CD4-positive, CD25-positive, alpha-beta regulatory T cell (primary cell): ENCODE measurements around the gene LKAAEAR1. TPM values are rescaled to one million over a fixed set of nuclear protein-coding genes. Genes with fewer than 3 reads are reported as not detected.

Source experiments
- ATAC-seq, 2 donors: fragments of 150-1000 bp; cut with Tn5 transposase; one replicate each; pipeline ENCODE4 v1.10.0; 2021; ENCODE audit warnings: low read depth in 2 of 2, moderate number of reproducible peaks in 2 of 2, moderate library complexity in 1 of 2
- DNase-seq, 3 donors: peaks; one replicate each; pipeline versions ENCODE4 v3.0.0 to v3.0.0-alpha.2; 2012 to 2022; ENCODE audit warnings: mixed read lengths in 1 of 3
- H3K27ac ChIP-seq: one replicate; pipeline ENCODE4 v1.7.0; 2013; ENCODE audit warnings: mild to moderate bottlenecking, low read length; ENCODE audit not compliant: insufficient read depth, poor library complexity, severe bottlenecking
- H3K27me3 ChIP-seq: one replicate; pipeline ENCODE4 v1.7.0; 2013; ENCODE audit warnings: low read length; ENCODE audit not compliant: control insufficient read depth, insufficient read depth
- H3K36me3 ChIP-seq: one replicate; pipeline ENCODE4 v1.7.0; 2013; ENCODE audit warnings: mild to moderate bottlenecking, low read length, moderate library complexity; ENCODE audit not compliant: control insufficient read depth, insufficient read depth
- H3K4me1 ChIP-seq: 2 replicates; pipeline ENCODE4 v1.7.0; 2013; ENCODE audit warnings: mild to moderate bottlenecking, low read length; ENCODE audit not compliant: insufficient read depth, control insufficient read depth, poor library complexity, severe bottlenecking
- H3K4me3 ChIP-seq: one replicate; pipeline ENCODE4 v1.7.0; 2013; ENCODE audit warnings: low read depth, mild to moderate bottlenecking, low read length, moderate library complexity
- H3K9me3 ChIP-seq, 2 experiments: 1 replicate in 1 of 2; 2 replicates in 1 of 2; pipeline ENCODE4 v1.7.0; 2013; ENCODE audit warnings: low read length in 2 of 2, mild to moderate bottlenecking in 1 of 2, moderate library complexity in 1 of 2; ENCODE audit not compliant: control insufficient read depth in 2 of 2
- H3K27ac Mint-ChIP-seq, 3 donors: one replicate each; pipeline ENCODE4 v1.8.0; 2020 to 2022; ENCODE audit warnings: mild to moderate bottlenecking in 3 of 3, mixed read lengths in 3 of 3, moderate library complexity in 2 of 3
- H3K27me3 Mint-ChIP-seq: one replicate; pipeline ENCODE4 v1.8.0; 2022; ENCODE audit warnings: mild to moderate bottlenecking, mixed read lengths
- H3K36me3 Mint-ChIP-seq: one replicate; pipeline ENCODE4 v1.8.0; 2020; ENCODE audit warnings: mixed read lengths
- H3K4me1 Mint-ChIP-seq, 4 donors: one replicate each; pipeline ENCODE4 v1.8.0; 2020 to 2022; ENCODE audit warnings: mixed read lengths in 4 of 4, mild to moderate bottlenecking in 1 of 4
- H3K4me3 Mint-ChIP-seq, 4 donors: one replicate each; pipeline ENCODE4 v1.8.0; 2020 to 2022; ENCODE audit warnings: mild to moderate bottlenecking in 4 of 4, mixed read lengths in 4 of 4, moderate library complexity in 3 of 4
- H3K9me3 Mint-ChIP-seq, 7 donors: one replicate each; pipeline ENCODE4 v1.8.0; 2020 to 2022; ENCODE audit warnings: mixed read lengths in 7 of 7, mild to moderate bottlenecking in 3 of 7, moderate library complexity in 2 of 7
- polyA plus RNA-seq, 4 donors: library from polyadenylated mRNA; unstranded; fragments of 300-500 nt; fragmentation: Illumina TruSeq; gene quantifications; one replicate each; pipeline ENCODE4 v1.2.3, GENCODE V29; 2021
- total RNA-seq: library from RNA; stranded (reverse); gene quantifications from one replicate; pipeline ENCODE4 v1.2.3, GENCODE V29; 2022

The LKAAEAR1 gene
- total and polyA plus RNA-seq, 5 donors from 2014 or later: 0.42 to 1.4 TPM; not detected in 3

GRCh38 chr20:64064145-64064698 is 20.0 kb downstream of the LKAAEAR1 start:
- no peaks in the 10 kb centered on the region for H3K27me3 Mint-ChIP-seq
- H3K27me3 ChIP-seq: no peaks in the 10 kb centered on the region
- H3K9me3 ChIP-seq: no peaks in the 10 kb centered on the region
- H3K9me3 Mint-ChIP-seq: no peaks in the 10 kb centered on the region
- H3K36me3 Mint-ChIP-seq: no peaks in the 10 kb centered on the region
- ATAC-seq: no peak
- no peak for DNase-seq
- H3K27ac ChIP-seq: no peak overlapping the region
- no peaks in the 10 kb centered on the region for H3K36me3 ChIP-seq
- H3K27ac Mint-ChIP-seq: peak overlapping the region; percentile 65 to 94 (median 88)
- H3K4me3 ChIP-seq: no peak overlapping the region
- H3K4me1 Mint-ChIP-seq: peaks cover 0 to 52% (median 17%) of the 10 kb centered on the region in 4 donors
- peaks cover 47% of the 10 kb centered on the region for H3K4me1 ChIP-seq
- peak overlapping the region; percentile 78 to 89 (median 87) for H3K4me3 Mint-ChIP-seq

GRCh38 chr20:64063389-64064144 is 20.6 kb downstream of the LKAAEAR1 start:
- Mint-ChIP-seq H3K36me3 (no peaks in the 10 kb centered on the region), H3K27me3 (no peaks in the 10 kb centered on the region), H3K4me1 (peaks cover 0 to 53% (median 17%) of the 10 kb centered on the region in 4 donors), H3K4me3 (peak overlapping the region; percentile 78 to 89 (median 87)), H3K9me3 (no peaks in the 10 kb centered on the region), H3K27ac (peak overlapping the region; percentile 65 to 94 (median 88))
- no peak for DNase-seq
- Histone ChIP-seq H3K36me3 (no peaks in the 10 kb centered on the region), H3K27me3 (no peaks in the 10 kb centered on the region), H3K27ac (no peak overlapping the region), H3K4me1 (peaks cover 46% of the 10 kb centered on the region), H3K9me3 (no peaks in the 10 kb centered on the region), H3K4me3 (no peak overlapping the region)
- no peak for ATAC-seq

DNA sequence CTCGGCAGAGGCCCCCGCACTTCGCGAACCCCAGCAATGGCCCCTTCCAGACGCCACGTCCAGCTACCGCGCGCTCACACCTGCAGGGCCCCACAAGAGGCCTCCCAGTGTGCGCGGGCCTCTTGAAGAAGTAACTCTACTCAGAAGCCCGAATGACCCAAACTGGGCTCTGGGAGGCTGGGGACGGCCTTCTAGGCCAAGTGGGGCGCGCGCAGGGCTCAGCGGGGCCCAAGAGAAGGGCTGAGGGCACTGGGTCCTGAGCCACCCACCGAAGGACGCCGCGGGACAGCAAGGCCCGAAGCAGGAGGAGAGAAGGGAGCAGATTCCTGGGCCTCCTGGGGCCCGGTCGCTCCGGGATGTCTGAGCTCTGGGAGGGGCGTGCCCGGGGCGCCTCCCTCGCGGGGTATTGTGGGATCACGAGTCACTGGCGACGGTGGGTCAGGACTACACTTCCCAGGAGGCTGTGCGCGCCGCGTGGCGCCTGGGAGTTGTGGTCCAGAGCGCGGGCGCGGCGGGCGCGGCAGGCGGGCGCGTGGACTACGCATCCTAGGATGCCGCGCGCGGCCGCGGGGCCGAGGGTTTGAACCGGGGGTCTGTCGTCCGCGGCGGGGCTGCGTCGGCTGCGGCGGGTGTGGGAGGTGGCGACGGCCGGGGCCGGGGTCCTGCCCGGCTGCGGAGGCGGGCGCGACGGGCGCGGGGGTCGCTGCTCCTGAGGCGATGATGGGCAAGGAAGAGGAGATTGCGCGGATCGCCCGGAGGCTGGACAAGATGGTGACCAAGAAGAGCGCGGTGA is 21.4 kb downstream of the LKAAEAR1 start, which contains the start of gene TCEA2:
Gene TCEA2, plus strand, starts transcription at position 603 of the 793 bp plus-strand sequence. Its CDS starts 115 bp downstream, at position 718.
- Mint-ChIP-seq H3K4me3 (peak within 1 kb of the TSS; percentile 78 to 89 (median 87)), H3K4me1 (peaks cover 0 to 50% (median 21%) of the 10 kb centered on the region in 4 donors), H3K36me3 (no peaks in the 10 kb centered on the region), H3K27me3 (no peaks in the 10 kb centered on the region), H3K27ac (peak within 1 kb of the TSS; percentile 65 to 94 (median 88)), H3K9me3 (no peaks in the 10 kb centered on the region)
- Histone ChIP-seq H3K4me1 (peaks cover 50% of the 10 kb centered on the region), H3K9me3 (no peaks in the 10 kb centered on the region), H3K36me3 (no peaks in the 10 kb centered on the region), H3K27ac (peak within 1 kb of the TSS; percentile 51), H3K4me3 (no peak within 1 kb of the TSS), H3K27me3 (no peaks in the 10 kb centered on the region)
- DNase-seq (peak; percentile 88 to 96 (median 90)), ATAC-seq (peak; percentile 97 to 98)

- H3K4me1 ChIP-seq: peaks cover 55% of the 10 kb centered on the region
- H3K27ac Mint-ChIP-seq: no peak overlapping the region
- ATAC-seq: no peak
These were observed 22.0 kb downstream of the LKAAEAR1 start for GRCh38 chr20:64062276-64062595.

GRCh38 chr20:64058536-64058935 is 25.7 kb downstream of the LKAAEAR1 start:
- H3K27ac Mint-ChIP-seq: peak overlapping the region in 1 of 3 donors; percentile 46
- peaks cover 0 to 19% (median 7%) of the 10 kb centered on the region in 4 donors for H3K4me1 Mint-ChIP-seq
- no peaks in the 10 kb centered on the region for H3K9me3 ChIP-seq
- ATAC-seq (no peak), DNase-seq (no peak)
- H3K9me3 Mint-ChIP-seq: peaks cover 0 to 1% (median 0%) of the 10 kb centered on the region in 7 donors
- H3K27ac ChIP-seq: no peak overlapping the region
- H3K4me3 ChIP-seq: no peak overlapping the region
- peak overlapping the region in 1 of 4 donors; percentile 69 for H3K4me3 Mint-ChIP-seq
- H3K27me3 ChIP-seq: no peaks in the 10 kb centered on the region
- H3K36me3 ChIP-seq: no peaks in the 10 kb centered on the region
- H3K36me3 Mint-ChIP-seq: no peaks in the 10 kb centered on the region
- H3K4me1 ChIP-seq: peaks cover 21% of the 10 kb centered on the region
- H3K27me3 Mint-ChIP-seq: peaks cover 1% of the 10 kb centered on the region

More at GRCh38 chr20:64062276-64062595, 22.0 kb downstream of the LKAAEAR1 start:
- H3K27ac ChIP-seq: peak overlapping the region; percentile 51
- no peak overlapping the region for H3K4me3 ChIP-seq
- H3K27me3 Mint-ChIP-seq: no peaks in the 10 kb centered on the region
- no peaks in the 10 kb centered on the region for H3K9me3 ChIP-seq
- no peaks in the 10 kb centered on the region for H3K36me3 ChIP-seq
- no peaks in the 10 kb centered on the region for H3K36me3 Mint-ChIP-seq
- no peaks in the 10 kb centered on the region for H3K9me3 Mint-ChIP-seq
- peak overlapping the region in 3 of 4 donors; percentile 70 to 81 (median 72) for H3K4me3 Mint-ChIP-seq
- H3K27me3 ChIP-seq: no peaks in the 10 kb centered on the region
- peaks cover 0 to 51% (median 23%) of the 10 kb centered on the region in 4 donors for H3K4me1 Mint-ChIP-seq
- no peak for DNase-seq

DNA sequence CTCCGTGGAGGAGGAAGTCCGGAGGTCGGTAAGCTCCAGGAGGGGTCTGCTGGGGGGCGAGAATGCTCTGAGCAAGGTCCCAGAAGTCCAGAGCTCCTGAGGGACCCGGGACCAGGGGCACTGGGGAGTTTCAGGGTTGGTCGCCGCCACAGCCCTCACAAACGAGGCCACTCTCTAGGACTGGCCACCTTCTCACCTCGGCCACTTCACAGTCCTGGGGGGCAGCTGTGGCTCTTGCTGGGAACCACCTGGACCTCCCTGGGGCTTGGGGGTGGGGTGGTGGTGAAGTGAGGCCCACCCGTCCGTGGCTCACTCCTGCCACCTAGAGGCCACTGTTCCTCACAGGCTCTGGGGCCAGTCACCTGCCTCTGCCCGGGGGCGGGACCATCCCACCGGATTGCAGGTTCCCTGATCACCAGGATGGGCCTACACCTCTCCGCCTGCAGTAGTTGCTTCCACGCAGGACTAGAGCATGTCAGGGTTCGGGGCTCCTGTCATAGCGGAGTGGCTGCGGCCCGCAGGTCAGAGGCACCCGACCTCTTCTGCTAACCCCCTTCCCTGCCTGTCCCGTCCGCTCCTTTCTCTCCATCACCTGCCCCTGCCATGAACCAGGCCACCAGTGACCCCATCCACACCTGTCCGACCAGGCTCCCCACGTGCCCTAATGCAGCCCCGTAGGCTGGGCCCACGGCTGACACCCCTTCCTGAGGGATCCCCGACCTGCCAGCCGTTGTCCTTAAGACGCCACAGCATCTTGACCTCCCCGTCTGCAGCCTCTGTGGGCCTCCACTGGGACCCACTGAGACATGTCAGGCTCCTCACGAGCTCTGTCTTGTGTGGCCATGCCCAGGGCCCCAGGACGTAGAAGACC is 26.3 kb downstream of the LKAAEAR1 start:
- Histone ChIP-seq H3K27me3 (no peaks in the 10 kb centered on the region), H3K27ac (no peak overlapping the region), H3K9me3 (no peaks in the 10 kb centered on the region), H3K4me3 (no peak overlapping the region), H3K4me1 (peaks cover 15% of the 10 kb centered on the region), H3K36me3 (no peaks in the 10 kb centered on the region)
- Mint-ChIP-seq H3K4me3 (peak overlapping the region; percentile 41 to 69 (median 63)), H3K9me3 (peaks cover 0 to 2% (median 0%) of the 10 kb centered on the region in 7 donors), H3K27ac (peak overlapping the region in 2 of 3 donors; percentile 46 to 52), H3K27me3 (peaks cover 8% of the 10 kb centered on the region), H3K36me3 (no peaks in the 10 kb centered on the region), H3K4me1 (peaks cover 0 to 22% (median 7%) of the 10 kb centered on the region in 4 donors)
- ATAC-seq (peak; percentile 54 to 70), DNase-seq (peak; percentile 65 to 76 (median 70))
